Prostate gland (tissue), 2 donors: ENCODE measurements around the gene ITGA1. TPM values are rescaled to one million over a fixed set of nuclear protein-coding genes. Genes with fewer than 3 reads are reported as not detected.

Experiments used
- DNase-seq: peaks from one replicate; pipeline ENCODE4 v3.0.0-alpha.2; 2019; ENCODE audit warnings: low spot score
- H3K27ac ChIP-seq, 2 donors: fragments of 200-600 bp; sonication (generic); 2 replicates each; pipeline ENCODE4 v1.5.1; 2017 to 2019
- H3K27me3 ChIP-seq: fragments of 200-600 bp; sonication (generic); replicated peaks from 2 replicates; pipeline ENCODE4 v1.5.1; 2019; ENCODE audit not compliant: insufficient read depth
- H3K36me3 ChIP-seq, 2 donors: fragments of 200-600 bp; sonication (generic); 1 replicate in 1 of 2; 2 replicates in 1 of 2; pipeline versions ENCODE4 v1.5.1 to v1.8.1; 2017 to 2019
- H3K4me1 ChIP-seq: fragments of 200-600 bp; sonication (generic); replicated peaks from 2 replicates; pipeline ENCODE4 v1.5.1; 2019
- H3K4me3 ChIP-seq, 2 donors: fragments of 200-600 bp; sonication (generic); 2 replicates each; pipeline ENCODE4 v1.5.1; 2017 to 2019
- H3K9me3 ChIP-seq: fragments of 200-600 bp; sonication (generic); 2 replicates; pipeline ENCODE4 v1.5.1; 2017
- CTCF ChIP-seq, 4 experiments: fragments of 200-600 bp in 2 of 4; fragments of 450-650 bp in 2 of 4; sonication (generic) in 2 of 4; IDR thresholded peaks; 1 replicate in 3 of 4; 2 replicates in 1 of 4; pipeline ENCODE4 v1.5.1; 2016 to 2019; ENCODE audit warnings: antibody characterized with exemption in 4 of 4, mild to moderate bottlenecking in 2 of 4, moderate library complexity in 2 of 4
- POLR2A ChIP-seq: fragments of 450-650 bp; IDR thresholded peaks from one replicate; pipeline ENCODE4 v1.6.1; 2016; ENCODE audit warnings: antibody characterized with exemption, mild to moderate bottlenecking
- POLR2AphosphoS5 ChIP-seq: sonication (generic); formaldehyde crosslinking; IDR thresholded peaks from one replicate; pipeline ENCODE4 v1.6.1; 2017; ENCODE audit warnings: antibody characterized with exemption
- WGBS: methylation state at CpG from one replicate; pipeline ENCODE4 v1.1.5; 2018; 5-methylcytosine and 5-hydroxymethylcytosine counted together
- intact Hi-C: fragments of 100-400 bp; cut with DNase I; formaldehyde crosslinking; loops from one replicate; pipeline ENCODE4 v1.14.2; 2022
- total RNA-seq, 2 donors: library from RNA; depleted of rRNA; stranded (reverse); fragments of >200 nt; gene quantifications; one replicate each; pipeline ENCODE4 v1.1.0, GENCODE V29; 2016

Gene ITGA1
- total RNA-seq, 2 donors from 2014 or later = 43.7 to 78.3 TPM

- H3K36me3 ChIP-seq = no peaks in the 10 kb centered on the region
- no peak overlapping the region for H3K27ac ChIP-seq
- H3K27me3 ChIP-seq = no peaks in the 10 kb centered on the region
- no peak for DNase-seq
- no peaks in the 10 kb centered on the region for H3K9me3 ChIP-seq
- intact Hi-C loops = no loop called here
- WGBS = 53% methylated on average over 1 of the region's 1 CpG
- H3K4me1 ChIP-seq = no peaks in the 10 kb centered on the region
- no peak for TF ChIP-seq CTCF (IDR thresholded peaks at IDR 0.05)
- no peak for TF ChIP-seq POLR2A
- no peak for TF ChIP-seq POLR2AphosphoS5
- H3K4me3 ChIP-seq = no peak overlapping the region
Measured at GRCh38 chr5:52778781-52779180, 8.9 kb upstream of the ITGA1 start.

- no peak for DNase-seq
- H3K4me3 ChIP-seq = no peak overlapping the region
- no peaks in the 10 kb centered on the region for H3K9me3 ChIP-seq
- no peak overlapping the region for H3K27ac ChIP-seq
- TF ChIP-seq CTCF (IDR thresholded peaks at IDR 0.05) (no peak), POLR2AphosphoS5 (no peak), POLR2A (no peak)
- no peaks in the 10 kb centered on the region for H3K27me3 ChIP-seq
- no peaks in the 10 kb centered on the region for H3K36me3 ChIP-seq
- intact Hi-C loops = no loop called here
- H3K4me1 ChIP-seq = no peaks in the 10 kb centered on the region
Measured at GRCh38 chr5:52779213-52779612, 8.5 kb upstream of the ITGA1 start.

- Histone ChIP-seq H3K9me3 (no peaks in the 10 kb centered on the region), H3K4me1 (no peaks in the 10 kb centered on the region), H3K4me3 (no peak overlapping the region), H3K27me3 (no peaks in the 10 kb centered on the region), H3K27ac (no peak overlapping the region), H3K36me3 (no peaks in the 10 kb centered on the region)
- 82% methylated on average over 2 of the region's 2 CpGs for WGBS
- intact Hi-C loops = no loop called here
- TF ChIP-seq POLR2AphosphoS5 = no peak
- no peak for TF ChIP-seq CTCF (IDR thresholded peaks at IDR 0.05)
- no peak for TF ChIP-seq POLR2A
- DNase-seq = no peak
Measured at GRCh38 chr5:52783226-52783959, 4.3 kb upstream of the ITGA1 start.

- WGBS = 52% methylated on average over 6 of the region's 6 CpGs
- no peak overlapping the region for H3K27ac ChIP-seq
- TF ChIP-seq CTCF (IDR thresholded peaks at IDR 0.05) (no peak), POLR2AphosphoS5 (no peak), POLR2A (no peak)
- intact Hi-C loops = loop anchor here (5.0 kb wide), 2 partner anchors 92 to 313 kb away; no protein-coding TSS in a partner anchor
- H3K9me3 ChIP-seq = no peaks in the 10 kb centered on the region
- no peaks in the 10 kb centered on the region for H3K27me3 ChIP-seq
- H3K4me1 ChIP-seq = no peaks in the 10 kb centered on the region
- H3K4me3 ChIP-seq = no peak overlapping the region
- DNase-seq = no peak
- no peaks in the 10 kb centered on the region for H3K36me3 ChIP-seq
Measured at GRCh38 chr5:52784737-52785136, 3.0 kb upstream of the ITGA1 start.

- WGBS = 33% methylated on average over 4 of the region's 4 CpGs
- no peak overlapping the region for H3K4me3 ChIP-seq
Measured at GRCh38 chr5:52786391-52786790, 1.3 kb upstream of the ITGA1 start.

More at GRCh38 chr5:52786391-52786790, 1.3 kb upstream of the ITGA1 start:
- Histone ChIP-seq H3K27ac (peak overlapping the region; percentile 85 to 88), H3K4me1 (no peaks in the 10 kb centered on the region), H3K9me3 (no peaks in the 10 kb centered on the region), H3K36me3 (no peaks in the 10 kb centered on the region), H3K27me3 (no peaks in the 10 kb centered on the region)
- TF ChIP-seq POLR2A = no peak
- no peak for TF ChIP-seq CTCF (IDR thresholded peaks at IDR 0.05)
- no peak for TF ChIP-seq POLR2AphosphoS5
- DNase-seq = no peak
- intact Hi-C loops = loop anchor here (1.0 to 5.0 kb wide), 3 partner anchors 94 to 311 kb away; no protein-coding TSS in a partner anchor
